Nephron progenitor cell (in vitro differentiated cells): ENCODE measurements around the gene NUDT5.

Experiments
- DNase-seq: peaks from one replicate; pipeline ENCODE4 v3.0.0; 2021
- H3K27ac Mint-ChIP-seq: 2 replicates; pipeline ENCODE4 v1.8.0; 2021; ENCODE audit warnings: mild to moderate bottlenecking, moderate library complexity, mixed read lengths
- H3K27me3 Mint-ChIP-seq: 2 replicates; pipeline ENCODE4 v1.8.0; 2021; ENCODE audit warnings: mild to moderate bottlenecking, low read depth, mixed read lengths; ENCODE audit not compliant: poor library complexity
- H3K36me3 Mint-ChIP-seq: 2 replicates; pipeline ENCODE4 v1.8.0; 2021; ENCODE audit warnings: low read depth, mixed read lengths
- H3K4me1 Mint-ChIP-seq: 2 replicates; pipeline ENCODE4 v1.8.0; 2021; ENCODE audit warnings: mixed read lengths
- H3K4me3 Mint-ChIP-seq: 2 replicates; pipeline ENCODE4 v1.8.0; 2021; ENCODE audit warnings: mild to moderate bottlenecking, moderate library complexity, mixed read lengths
- H3K9me3 Mint-ChIP-seq: 2 replicates; pipeline ENCODE4 v1.8.0; 2021; ENCODE audit warnings: mild to moderate bottlenecking, moderate library complexity, mixed read lengths
- CTCF ChIP-seq: fragments of 200-600 bp; sonication (generic); IDR thresholded peaks from 2 replicates; pipeline ENCODE4 v1.5.0; 2021; ENCODE audit warnings: antibody characterized with exemption

The NUDT5 gene

DNA sequence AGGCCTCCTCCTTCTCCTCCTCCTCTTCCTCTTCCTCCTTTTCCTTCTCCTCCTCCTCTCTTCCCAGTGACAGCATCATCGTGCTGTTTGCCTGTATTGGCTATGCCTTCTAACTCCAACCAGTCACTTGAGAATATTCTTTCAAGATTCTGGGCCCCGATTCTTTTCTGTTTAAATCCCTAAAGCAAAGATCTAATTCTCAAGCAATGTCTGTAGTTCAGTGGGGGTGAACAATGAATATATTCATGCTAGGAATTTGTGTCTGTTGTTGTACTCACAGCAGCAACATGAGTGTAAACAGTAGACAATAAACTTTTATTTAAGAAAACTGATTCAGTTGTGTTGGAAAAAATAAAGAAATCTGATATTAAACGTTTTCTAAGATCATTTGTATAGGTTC is 30.7 kb downstream of the NUDT5 start:
- no peaks in the 10 kb centered on the region for H3K9me3 Mint-ChIP-seq
- no peak for DNase-seq
- H3K27me3 Mint-ChIP-seq = no peaks in the 10 kb centered on the region
- TF ChIP-seq CTCF = no peak
- H3K4me3 Mint-ChIP-seq = no peak overlapping the region
- H3K36me3 Mint-ChIP-seq = peaks cover 51% of the 10 kb centered on the region
- no peaks in the 10 kb centered on the region for H3K4me1 Mint-ChIP-seq
- peak overlapping the region; percentile 23 for H3K27ac Mint-ChIP-seq

- Mint-ChIP-seq H3K27me3 (no peaks in the 10 kb centered on the region), H3K4me1 (no peaks in the 10 kb centered on the region), H3K4me3 (no peak overlapping the region), H3K27ac (peak overlapping the region; percentile 59), H3K36me3 (peaks cover 47% of the 10 kb centered on the region), H3K9me3 (no peaks in the 10 kb centered on the region)
- TF ChIP-seq CTCF = no peak
- DNase-seq = no peak
Observed at GRCh38 chr10:12164085-12164484, 31.6 kb downstream of the NUDT5 start.

GRCh38 chr10:12162927-12163326 is 32.8 kb downstream of the NUDT5 start:
- peaks cover 54% of the 10 kb centered on the region for H3K36me3 Mint-ChIP-seq
- no peak for DNase-seq
- no peak for TF ChIP-seq CTCF
- no peak overlapping the region for H3K27ac Mint-ChIP-seq
- H3K9me3 Mint-ChIP-seq = no peaks in the 10 kb centered on the region
- H3K4me1 Mint-ChIP-seq = no peaks in the 10 kb centered on the region
- no peaks in the 10 kb centered on the region for H3K27me3 Mint-ChIP-seq
- no peak overlapping the region for H3K4me3 Mint-ChIP-seq

- TF ChIP-seq CTCF = no peak
Observed at GRCh38 chr10:12160664-12161063, 35.0 kb downstream of the NUDT5 start.

DNA sequence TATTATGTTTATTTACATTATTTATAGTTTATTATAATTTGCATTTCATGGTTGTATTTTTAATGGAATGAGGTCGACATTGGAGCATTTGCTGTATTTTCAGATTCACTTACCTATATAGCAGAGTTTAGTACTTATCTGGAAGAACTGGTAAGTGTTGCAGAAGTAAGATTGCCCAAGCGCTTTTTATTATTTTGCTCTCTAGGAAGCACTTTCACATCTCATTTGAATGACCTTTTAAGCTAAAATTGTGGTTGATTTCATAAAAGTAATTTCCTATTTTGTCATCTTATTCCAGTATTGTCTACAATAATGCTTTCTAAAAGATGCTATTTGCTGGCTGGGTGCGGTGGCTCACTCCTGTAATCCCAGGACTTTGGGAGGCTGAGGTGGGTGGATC is 37.6 kb downstream of the NUDT5 start:
- H3K4me3 Mint-ChIP-seq = no peak overlapping the region
- no peak for DNase-seq
- no peaks in the 10 kb centered on the region for H3K9me3 Mint-ChIP-seq
- H3K36me3 Mint-ChIP-seq = peaks cover 57% of the 10 kb centered on the region
- H3K27ac Mint-ChIP-seq = no peak overlapping the region
- no peaks in the 10 kb centered on the region for H3K27me3 Mint-ChIP-seq
- TF ChIP-seq CTCF = no peak
- peaks cover 10% of the 10 kb centered on the region for H3K4me1 Mint-ChIP-seq

More at GRCh38 chr10:12160664-12161063, 35.0 kb downstream of the NUDT5 start:
- peaks cover 64% of the 10 kb centered on the region for H3K36me3 Mint-ChIP-seq
- no peak overlapping the region for H3K27ac Mint-ChIP-seq
- peaks cover 2% of the 10 kb centered on the region for H3K4me1 Mint-ChIP-seq
- no peak overlapping the region for H3K4me3 Mint-ChIP-seq
- no peaks in the 10 kb centered on the region for H3K9me3 Mint-ChIP-seq
- DNase-seq = no peak
- no peaks in the 10 kb centered on the region for H3K27me3 Mint-ChIP-seq

- no peak for TF ChIP-seq CTCF
- Mint-ChIP-seq H3K36me3 (peaks cover 48% of the 10 kb centered on the region), H3K27me3 (no peaks in the 10 kb centered on the region), H3K9me3 (no peaks in the 10 kb centered on the region), H3K27ac (no peak overlapping the region), H3K4me3 (no peak overlapping the region), H3K4me1 (peaks cover 10% of the 10 kb centered on the region)
- no peak for DNase-seq
Observed at GRCh38 chr10:12156367-12157123, 39.1 kb downstream of the NUDT5 start.
